ENCODE data around the gene USP49. TPM values are rescaled to one million over a fixed set of nuclear protein-coding genes. Genes with fewer than 3 reads are reported as not detected.

Gene USP49
- total and polyA plus RNA-seq, 2 of the 13 experiments (the other 11 are each of a cell fraction or from before 2014, with no cell fraction given): 2.9 to 4.3 TPM

DNA sequence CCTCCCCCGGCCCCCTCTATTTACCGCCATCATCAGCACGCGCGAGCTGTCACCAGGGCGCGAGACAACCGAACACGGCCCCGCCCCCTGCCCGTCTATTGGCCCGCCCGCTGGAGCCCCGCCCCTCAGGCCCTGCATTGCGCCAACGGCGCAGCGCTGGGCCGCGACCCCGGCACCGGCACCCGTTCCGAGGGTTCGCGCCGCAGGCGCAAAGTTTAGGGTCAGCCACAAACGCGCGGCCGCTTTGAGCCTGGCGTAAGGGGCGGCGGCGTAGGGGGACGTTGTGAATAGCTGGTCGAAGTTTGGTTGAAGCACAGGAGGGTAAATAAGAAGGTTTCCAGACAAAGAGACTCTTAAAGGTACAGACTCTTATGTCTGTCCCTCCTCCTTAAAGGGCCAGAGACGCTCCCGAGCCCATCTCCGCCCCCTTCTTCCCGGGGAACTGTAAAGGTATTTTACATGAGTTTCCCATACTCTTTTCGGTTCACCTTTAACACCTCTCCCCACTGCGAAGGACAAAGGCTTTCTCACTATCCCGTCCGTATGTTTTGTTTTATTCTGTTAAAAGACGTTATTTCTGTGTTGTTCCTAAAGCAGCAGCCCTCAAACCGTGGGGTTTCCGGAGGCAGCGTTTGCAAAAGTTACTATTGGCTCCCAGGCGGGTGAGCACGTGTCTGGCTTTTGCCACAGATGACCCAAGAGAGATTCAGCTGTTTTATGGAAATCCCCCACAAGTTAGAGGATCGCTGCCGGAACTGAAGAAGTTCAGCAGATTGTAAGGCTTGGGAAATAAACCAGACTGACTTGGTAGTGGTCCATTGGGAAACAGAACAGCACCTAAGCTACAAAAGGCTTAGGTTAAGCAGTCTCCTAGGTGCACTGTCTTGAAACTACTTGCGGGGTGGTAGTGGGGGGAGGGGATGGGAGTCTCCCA is at the start of gene USP49 (continued):
- TF ChIP-seq, protein P1, sequence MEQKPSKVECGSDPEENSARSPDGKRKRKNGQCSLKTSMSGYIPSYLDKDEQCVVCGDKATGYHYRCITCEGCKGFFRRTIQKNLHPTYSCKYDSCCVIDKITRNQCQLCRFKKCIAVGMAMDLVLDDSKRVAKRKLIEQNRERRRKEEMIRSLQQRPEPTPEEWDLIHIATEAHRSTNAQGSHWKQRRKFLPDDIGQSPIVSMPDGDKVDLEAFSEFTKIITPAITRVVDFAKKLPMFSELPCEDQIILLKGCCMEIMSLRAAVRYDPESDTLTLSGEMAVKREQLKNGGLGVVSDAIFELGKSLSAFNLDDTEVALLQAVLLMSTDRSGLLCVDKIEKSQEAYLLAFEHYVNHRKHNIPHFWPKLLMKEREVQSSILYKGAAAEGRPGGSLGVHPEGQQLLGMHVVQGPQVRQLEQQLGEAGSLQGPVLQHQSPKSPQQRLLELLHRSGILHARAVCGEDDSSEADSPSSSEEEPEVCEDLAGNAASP (CRISPR knock-in tag; IDR thresholded peaks at IDR 0.05; ENCODE audit: borderline replicate concordance): no peak
- TF ChIP-seq RFXANK (CRISPR knock-in tag; IDR thresholded peaks at IDR 0.05) (no peak), SIX1 (CRISPR knock-in tag; IDR thresholded peaks at IDR 0.05; ENCODE audit: borderline replicate concordance) (no peak), ZNF260 (CRISPR knock-in tag; IDR thresholded peaks at IDR 0.05; ENCODE audit: borderline replicate concordance, low read depth) (no peak), HMGA1 (CRISPR knock-in tag; conservative IDR thresholded peaks at IDR 0.05) (no peak), ZNF264 (CRISPR knock-in tag; IDR thresholded peaks at IDR 0.05) (0 out of 2 replicates have a peak, but pooled peaks have one; percentile 41), ZBTB38 (CRISPR knock-in tag; IDR thresholded peaks at IDR 0.05) (no peak), HNRNPL (IDR thresholded peaks at IDR 0.05; ENCODE audit: low read depth, low read length) (no peak), MATR3 (CRISPR knock-in tag; IDR thresholded peaks at IDR 0.05) (no peak), MIER3 (CRISPR knock-in tag; IDR thresholded peaks at IDR 0.05; ENCODE audit: borderline replicate concordance) (no peak), TBX3 (IDR thresholded peaks at IDR 0.05; ENCODE audit: borderline replicate concordance) (peak; percentile 38; the same call in 1 of the 2 replicates), ZNF713 (CRISPR knock-in tag; IDR thresholded peaks at IDR 0.05) (no peak), ZNF572 (CRISPR knock-in tag; IDR thresholded peaks at IDR 0.05) (no peak), NFIC (IDR thresholded peaks at IDR 0.05; ENCODE audit: low read length) (0 out of 2 replicates have a peak, but pooled peaks have one; percentile 36), ZNF253 (CRISPR knock-in tag; IDR thresholded peaks at IDR 0.05; ENCODE audit: borderline replicate concordance) (0 out of 2 replicates have a peak, but pooled peaks have one; percentile 35), ZNF136 (CRISPR knock-in tag; IDR thresholded peaks at IDR 0.05; ENCODE audit: low read depth) (no peak), ZNF44 (CRISPR knock-in tag; IDR thresholded peaks at IDR 0.05) (no peak), YY1 (IDR thresholded peaks at IDR 0.05; ENCODE audit: insufficient read depth, insufficient replicate concordance, low read depth, low read length) (peak; percentile 33), ZFX (CRISPR knock-in tag; IDR thresholded peaks at IDR 0.05; ENCODE audit: low read depth) (peak; percentile 67), KLF13 (CRISPR knock-in tag; IDR thresholded peaks at IDR 0.05) (no peak)
- TF ChIP-seq, protein P2, sequence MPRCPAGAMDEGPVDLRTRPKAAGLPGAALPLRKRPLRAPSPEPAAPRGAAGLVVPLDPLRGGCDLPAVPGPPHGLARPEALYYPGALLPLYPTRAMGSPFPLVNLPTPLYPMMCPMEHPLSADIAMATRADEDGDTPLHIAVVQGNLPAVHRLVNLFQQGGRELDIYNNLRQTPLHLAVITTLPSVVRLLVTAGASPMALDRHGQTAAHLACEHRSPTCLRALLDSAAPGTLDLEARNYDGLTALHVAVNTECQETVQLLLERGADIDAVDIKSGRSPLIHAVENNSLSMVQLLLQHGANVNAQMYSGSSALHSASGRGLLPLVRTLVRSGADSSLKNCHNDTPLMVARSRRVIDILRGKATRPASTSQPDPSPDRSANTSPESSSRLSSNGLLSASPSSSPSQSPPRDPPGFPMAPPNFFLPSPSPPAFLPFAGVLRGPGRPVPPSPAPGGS (CRISPR knock-in tag; IDR thresholded peaks at IDR 0.05): peak; percentile 57; the same call in 1 of the 2 replicates
- TF ChIP-seq, protein P3, sequence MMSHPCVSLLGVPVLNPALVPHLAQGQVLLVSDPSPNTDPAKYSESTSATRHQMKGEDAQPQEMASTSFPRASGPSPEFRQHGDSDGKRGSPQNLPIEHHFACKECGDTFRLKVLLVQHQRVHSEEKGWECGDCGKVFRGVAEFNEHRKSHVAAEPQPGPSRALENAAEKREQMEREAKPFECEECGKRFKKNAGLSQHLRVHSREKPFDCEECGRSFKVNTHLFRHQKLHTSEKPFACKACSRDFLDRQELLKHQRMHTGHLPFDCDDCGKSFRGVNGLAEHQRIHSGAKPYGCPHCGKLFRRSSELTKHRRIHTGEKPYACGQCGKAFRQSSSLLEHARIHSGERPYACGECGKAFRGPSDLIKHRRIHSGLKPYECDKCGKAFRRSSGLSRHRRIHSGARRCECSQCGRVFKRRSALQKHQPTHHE (CRISPR knock-in tag; IDR thresholded peaks at IDR 0.05; ENCODE audit: borderline replicate concordance): no peak
- TF ChIP-seq, protein P4, sequence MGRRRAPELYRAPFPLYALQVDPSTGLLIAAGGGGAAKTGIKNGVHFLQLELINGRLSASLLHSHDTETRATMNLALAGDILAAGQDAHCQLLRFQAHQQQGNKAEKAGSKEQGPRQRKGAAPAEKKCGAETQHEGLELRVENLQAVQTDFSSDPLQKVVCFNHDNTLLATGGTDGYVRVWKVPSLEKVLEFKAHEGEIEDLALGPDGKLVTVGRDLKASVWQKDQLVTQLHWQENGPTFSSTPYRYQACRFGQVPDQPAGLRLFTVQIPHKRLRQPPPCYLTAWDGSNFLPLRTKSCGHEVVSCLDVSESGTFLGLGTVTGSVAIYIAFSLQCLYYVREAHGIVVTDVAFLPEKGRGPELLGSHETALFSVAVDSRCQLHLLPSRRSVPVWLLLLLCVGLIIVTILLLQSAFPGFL (CRISPR knock-in tag; IDR thresholded peaks at IDR 0.05): no peak
- TF ChIP-seq, protein P5, sequence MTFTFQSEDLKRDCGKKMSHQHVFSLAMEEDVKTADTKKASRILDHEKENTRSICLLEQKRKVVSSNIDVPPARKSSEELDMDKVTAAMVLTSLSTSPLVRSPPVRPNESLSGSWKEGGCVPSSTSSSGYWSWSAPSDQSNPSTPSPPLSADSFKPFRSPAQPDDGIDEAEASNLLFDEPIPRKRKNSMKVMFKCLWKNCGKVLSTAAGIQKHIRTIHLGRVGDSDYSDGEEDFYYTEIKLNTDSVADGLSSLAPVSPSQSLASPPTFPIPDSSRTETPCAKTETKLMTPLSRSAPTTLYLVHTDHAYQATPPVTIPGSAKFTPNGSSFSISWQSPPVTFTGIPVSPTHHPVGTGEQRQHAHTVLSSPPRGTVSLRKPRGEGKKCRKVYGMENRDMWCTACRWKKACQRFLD (CRISPR knock-in tag; IDR thresholded peaks at IDR 0.05; ENCODE audit: borderline replicate concordance): no peak
